ENCODE data around the gene SYT12. TPM values are rescaled to one million over a fixed set of nuclear protein-coding genes. Genes with fewer than 3 reads are reported as not detected.
A peak's percentile ranks its signal among the peaks of the same experiment; 100 is the strongest.

Gene SYT12
- total RNA-seq, 4 donors from 2014 or later: 1.1 to 3.9 TPM; not detected in 2

DNA sequence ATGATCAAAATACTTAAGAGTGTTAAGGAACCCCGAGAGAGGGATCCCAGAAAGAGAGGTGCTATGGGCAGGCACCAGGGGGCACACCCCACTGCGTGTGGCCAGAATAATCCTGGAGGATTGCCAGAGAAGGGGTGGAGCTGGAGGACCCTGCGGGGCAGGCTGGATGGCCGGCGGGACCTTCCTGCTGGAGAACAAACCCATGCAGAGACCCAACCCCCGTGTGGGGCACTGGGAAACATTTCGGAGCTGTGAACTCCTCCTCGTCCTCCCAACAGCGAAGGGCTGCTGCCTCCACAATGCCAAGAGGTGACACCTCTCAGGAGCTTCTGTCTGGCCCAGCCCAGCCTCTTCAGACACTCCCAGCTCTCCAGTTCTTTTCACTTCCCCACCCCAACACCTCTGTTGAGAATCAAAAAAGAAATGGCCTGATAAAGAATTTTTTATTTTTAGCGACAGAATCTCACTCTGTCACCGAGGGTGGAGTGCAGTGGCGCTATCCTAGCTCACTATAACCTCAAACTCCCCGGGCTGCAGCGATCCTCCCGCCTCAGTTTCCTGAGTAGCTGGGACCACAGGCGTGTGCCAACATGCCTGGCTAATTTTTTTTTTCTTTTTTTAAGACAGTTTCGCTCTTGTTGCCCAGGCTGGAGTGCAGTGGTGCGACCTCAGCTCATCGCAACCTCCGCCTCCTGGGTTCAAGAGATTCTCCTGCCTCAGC, 59.3 kb downstream of the SYT12 start:
- H3K27ac ChIP-seq: no peak overlapping the region
- H3K9me3 ChIP-seq: no peaks in the 10 kb centered on the region
- no peak for DNase-seq
- TF ChIP-seq POLR2A (IDR thresholded peaks at IDR 0.05): no peak
- TF ChIP-seq, protein P1, sequence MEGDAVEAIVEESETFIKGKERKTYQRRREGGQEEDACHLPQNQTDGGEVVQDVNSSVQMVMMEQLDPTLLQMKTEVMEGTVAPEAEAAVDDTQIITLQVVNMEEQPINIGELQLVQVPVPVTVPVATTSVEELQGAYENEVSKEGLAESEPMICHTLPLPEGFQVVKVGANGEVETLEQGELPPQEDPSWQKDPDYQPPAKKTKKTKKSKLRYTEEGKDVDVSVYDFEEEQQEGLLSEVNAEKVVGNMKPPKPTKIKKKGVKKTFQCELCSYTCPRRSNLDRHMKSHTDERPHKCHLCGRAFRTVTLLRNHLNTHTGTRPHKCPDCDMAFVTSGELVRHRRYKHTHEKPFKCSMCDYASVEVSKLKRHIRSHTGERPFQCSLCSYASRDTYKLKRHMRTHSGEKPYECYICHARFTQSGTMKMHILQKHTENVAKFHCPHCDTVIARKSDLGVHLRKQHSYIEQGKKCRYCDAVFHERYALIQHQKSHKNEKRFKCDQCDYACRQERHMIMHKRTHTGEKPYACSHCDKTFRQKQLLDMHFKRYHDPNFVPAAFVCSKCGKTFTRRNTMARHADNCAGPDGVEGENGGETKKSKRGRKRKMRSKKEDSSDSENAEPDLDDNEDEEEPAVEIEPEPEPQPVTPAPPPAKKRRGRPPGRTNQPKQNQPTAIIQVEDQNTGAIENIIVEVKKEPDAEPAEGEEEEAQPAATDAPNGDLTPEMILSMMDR (IDR thresholded peaks at IDR 0.05): peak in 1 of 6 experiments; percentile 6
- H3K4me3 ChIP-seq: no peak overlapping the region
- no peaks in the 10 kb centered on the region for H3K27me3 ChIP-seq
- H3K36me3 ChIP-seq: no peaks in the 10 kb centered on the region
- peaks cover 0 to 28% (median 3%) of the 10 kb centered on the region in 4 donors for H3K4me1 ChIP-seq

DNA sequence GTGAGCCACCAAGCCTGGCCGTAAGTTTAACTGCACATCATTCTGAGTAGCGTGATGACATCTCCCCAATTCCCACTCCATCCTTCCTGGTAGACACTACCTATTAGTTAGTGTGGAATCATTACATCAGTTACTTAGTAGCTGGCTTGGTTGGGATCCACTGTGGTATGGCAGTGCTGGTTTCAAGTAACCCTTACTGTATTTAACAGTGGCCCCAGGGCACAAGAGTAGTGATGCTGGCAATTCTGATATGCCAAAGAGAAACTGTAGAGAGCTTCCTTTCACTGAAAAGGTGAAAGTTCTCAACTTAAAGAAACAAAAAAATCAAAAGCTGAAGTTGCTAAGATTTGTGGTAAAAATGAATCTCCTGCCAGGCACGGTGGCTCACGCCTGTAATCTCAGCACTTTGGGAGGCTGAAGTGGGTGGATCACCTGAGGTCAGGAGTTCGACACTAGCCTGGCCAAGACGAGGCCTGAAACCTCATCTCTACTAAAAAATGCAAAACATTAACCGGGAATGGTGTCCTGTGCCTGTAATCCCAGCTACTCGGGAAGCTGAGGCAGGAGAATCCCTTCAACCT, 60.9 kb downstream of the SYT12 start:
- TF ChIP-seq, protein P1 (IDR thresholded peaks at IDR 0.05): no peak
- no peak for TF ChIP-seq POLR2A (IDR thresholded peaks at IDR 0.05)
- H3K27ac ChIP-seq: no peak overlapping the region
- no peaks in the 10 kb centered on the region for H3K9me3 ChIP-seq
- H3K27me3 ChIP-seq: no peaks in the 10 kb centered on the region
- no peak overlapping the region for H3K4me3 ChIP-seq
- H3K36me3 ChIP-seq: no peaks in the 10 kb centered on the region
- H3K4me1 ChIP-seq: peaks cover 0 to 13% (median 3%) of the 10 kb centered on the region in 4 donors
- DNase-seq: no peak

DNA sequence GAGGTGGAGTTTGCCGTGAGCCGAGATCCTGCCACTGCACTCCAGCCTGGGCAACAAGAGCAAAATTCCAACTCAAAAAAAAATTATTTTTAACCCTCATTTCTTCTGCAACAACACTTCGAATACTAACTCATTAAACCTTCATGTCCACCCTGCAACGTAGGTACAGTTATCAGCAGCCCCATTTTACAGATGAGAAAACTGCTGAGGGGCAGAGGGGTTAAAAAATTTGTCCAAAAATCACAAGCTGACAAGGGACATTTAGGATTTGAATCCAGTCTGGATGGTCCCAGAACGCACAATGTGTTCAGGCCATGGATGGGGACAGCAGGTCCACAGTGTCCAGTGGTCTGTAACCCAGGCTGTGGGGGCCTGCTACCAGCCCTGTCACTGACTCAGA, 62.7 kb downstream of the SYT12 start:
- no peaks in the 10 kb centered on the region for H3K27me3 ChIP-seq
- H3K9me3 ChIP-seq: no peaks in the 10 kb centered on the region
- H3K4me3 ChIP-seq: no peak overlapping the region
- H3K27ac ChIP-seq: no peak overlapping the region
- TF ChIP-seq POLR2A (IDR thresholded peaks at IDR 0.05): no peak
- TF ChIP-seq, protein P1 (IDR thresholded peaks at IDR 0.05): no peak
- peaks cover 0 to 10% (median 3%) of the 10 kb centered on the region in 4 donors for H3K4me1 ChIP-seq
- no peaks in the 10 kb centered on the region for H3K36me3 ChIP-seq
- no peak for DNase-seq

DNA sequence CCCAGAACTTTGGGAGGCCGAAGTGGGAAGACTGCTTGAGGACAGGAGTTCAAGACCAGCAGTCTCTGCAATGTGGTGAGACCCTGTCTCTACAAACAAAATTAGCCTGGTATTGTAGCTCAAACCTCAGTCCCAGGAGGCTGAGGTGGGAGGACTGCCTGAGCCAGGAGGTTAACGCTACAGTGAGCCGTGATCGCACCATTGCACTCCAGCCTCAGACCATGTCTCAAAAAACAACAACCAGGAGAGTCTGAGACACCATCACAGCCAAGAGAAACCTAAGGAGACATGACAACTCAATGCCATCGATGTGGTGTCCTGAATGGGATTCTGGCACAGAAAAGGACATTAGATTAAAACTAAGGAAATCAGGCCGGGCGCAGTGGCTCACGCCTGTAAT, 67.8 kb downstream of the SYT12 start:
- TF ChIP-seq POLR2A (IDR thresholded peaks at IDR 0.05): no peak
- TF ChIP-seq, protein P1 (IDR thresholded peaks at IDR 0.05): no peak
- DNase-seq: no peak
- no peaks in the 10 kb centered on the region for H3K36me3 ChIP-seq
- H3K9me3 ChIP-seq: no peaks in the 10 kb centered on the region
- H3K4me3 ChIP-seq: no peak overlapping the region
- no peaks in the 10 kb centered on the region for H3K27me3 ChIP-seq
- no peak overlapping the region for H3K27ac ChIP-seq
- H3K4me1 ChIP-seq: no peaks in the 10 kb centered on the region

DNA sequence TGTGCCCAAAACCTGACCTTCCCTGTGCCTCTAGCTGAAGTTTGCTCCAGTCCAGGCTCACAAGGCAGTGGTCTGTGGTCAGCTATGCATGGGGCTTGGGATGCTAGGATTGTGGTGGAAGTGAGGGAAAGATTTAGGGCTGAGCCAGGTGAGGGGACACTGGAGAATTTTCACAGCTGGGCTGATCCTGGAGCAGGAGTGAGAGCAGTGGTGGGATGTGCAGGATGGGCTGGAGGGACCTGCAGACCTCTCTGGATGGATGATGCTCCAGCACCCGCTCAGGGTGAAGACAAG, 72.2 kb downstream of the SYT12 start:
- Histone ChIP-seq H3K4me1 (peaks cover 0 to 5% (median 0%) of the 10 kb centered on the region in 4 donors), H3K36me3 (no peaks in the 10 kb centered on the region), H3K9me3 (no peaks in the 10 kb centered on the region), H3K4me3 (no peak overlapping the region), H3K27me3 (no peaks in the 10 kb centered on the region), H3K27ac (no peak overlapping the region)
- no peak for TF ChIP-seq POLR2A (IDR thresholded peaks at IDR 0.05)
- TF ChIP-seq, protein P1 (IDR thresholded peaks at IDR 0.05): no peak
- DNase-seq: no peak

Data from Peyer's patch (tissue), 4 donors.